ENCODE measurements around the gene ARCN1.

GRCh38 chr11:118604566-118604965, 32.4 kb downstream of the ARCN1 start:
- no peak for TF ChIP-seq EZH2 (IDR thresholded peaks at IDR 0.05; ENCODE audit: borderline replicate concordance, low read depth, low read length, severe bottlenecking)
- TF ChIP-seq CTCF (IDR thresholded peaks at IDR 0.05; ENCODE audit: borderline replicate concordance, extremely low read depth, low read length, poor library complexity, severe bottlenecking): no peak

All from DND-41 (cell line).